ENCODE results near the gene MCF2L2. TPM values are rescaled to one million over a fixed set of nuclear protein-coding genes. Genes with fewer than 3 reads are reported as not detected.

MCF2L2 gene
- total and polyA plus RNA-seq, 2 of the 13 experiments (the other 11 are each of a cell fraction or from before 2014, with no cell fraction given), result not detected

- TF ChIP-seq SNAPC2 (CRISPR knock-in tag; IDR thresholded peaks at IDR 0.05) (no peak), PAWR (CRISPR knock-in tag; IDR thresholded peaks at IDR 0.05; ENCODE audit: borderline replicate concordance) (no peak), NCOA5 (CRISPR knock-in tag; IDR thresholded peaks at IDR 0.05) (no peak), ZNF775 (CRISPR knock-in tag; IDR thresholded peaks at IDR 0.05; ENCODE audit: borderline replicate concordance) (no peak), TAF1 (CRISPR knock-in tag; IDR thresholded peaks at IDR 0.05) (no peak), ZNF543 (CRISPR knock-in tag; IDR thresholded peaks at IDR 0.05) (no peak)
Observed at GRCh38 chr3:183317886-183318865, 110.2 kb downstream of the MCF2L2 start (continued).

- CTCF ChIA-PET (ENCODE audit: low intra/inter-chr PET ratio, low total read pairs), result no interaction called here
- no peak overlapping the region for H2AFZ ChIP-seq (ENCODE audit: low read length)
- H3K4me2 ChIP-seq (ENCODE audit: low read depth, low read length), result no peak overlapping the region
- no peaks in the 10 kb centered on the region for H3K79me2 ChIP-seq (ENCODE audit: insufficient read depth, low read length)
- 57% methylated on average over 8 of the region's 8 CpGs for WGBS (ENCODE audit: low lambda C conversion rate)
- H3K4me1 ChIP-seq (ENCODE audit: insufficient read depth, low read length), result no peaks in the 10 kb centered on the region
- intact Hi-C loops (cut with micrococcal nuclease; ENCODE audit: unreplicated experiment) (no loop called here), in situ Hi-C loops (cut with HindIII; ENCODE audit: extremely low pct_ligation_motif_present, low pct_unique_long_range_greater_than_20kb) (no loop called here)
- DNase-seq (ENCODE audit: low spot score), result no peak
- H4K20me1 ChIP-seq (ENCODE audit: insufficient read depth, low read length), result no peaks in the 10 kb centered on the region
- no peaks in the 10 kb centered on the region for H3K36me3 ChIP-seq (replicated peaks in 1 of 2; ENCODE audit: control insufficient read depth in 1 of 2, insufficient read depth in 2 of 2, low read length in 2 of 2)
- TF ChIP-seq ZFAT (CRISPR knock-in tag; conservative IDR thresholded peaks at IDR 0.05), result no peak
- TF ChIP-seq KDM5B (CRISPR knock-in tag; IDR thresholded peaks at IDR 0.05; ENCODE audit: borderline replicate concordance), result no peak
- TF ChIP-seq MIER3 (CRISPR knock-in tag; IDR thresholded peaks at IDR 0.05; ENCODE audit: borderline replicate concordance), result no peak
- TF ChIP-seq ZNF713 (CRISPR knock-in tag; IDR thresholded peaks at IDR 0.05), result no peak
- no peak for TF ChIP-seq ELF3 (CRISPR knock-in tag; IDR thresholded peaks at IDR 0.05)
- TF ChIP-seq ZNF143 (CRISPR knock-in tag; IDR thresholded peaks at IDR 0.05), result no peak
- no peak for TF ChIP-seq FOXC1 (CRISPR knock-in tag; IDR thresholded peaks at IDR 0.05; ENCODE audit: borderline replicate concordance)
- no peak for TF ChIP-seq THRA (CRISPR knock-in tag; IDR thresholded peaks at IDR 0.05; ENCODE audit: borderline replicate concordance)
- no peak for TF ChIP-seq SRSF9 (IDR thresholded peaks at IDR 0.05; ENCODE audit: borderline replicate concordance, insufficient read depth, low read depth, low read length, poor library complexity, severe bottlenecking)
- no peak for TF ChIP-seq NFYC (CRISPR knock-in tag; IDR thresholded peaks at IDR 0.05)
- no peak for TF ChIP-seq ZNF615 (CRISPR knock-in tag; IDR thresholded peaks at IDR 0.05; ENCODE audit: borderline replicate concordance)
- TF ChIP-seq NFE2 (CRISPR knock-in tag; IDR thresholded peaks at IDR 0.05), result no peak
- no peak for TF ChIP-seq ATRX (CRISPR knock-in tag; IDR thresholded peaks at IDR 0.05; ENCODE audit: borderline replicate concordance)
- no peak for FAIRE-seq
- no peak overlapping the region for H3K27ac ChIP-seq (ENCODE audit: extremely low read length, insufficient read depth, low read length)
- H3K27me3 ChIP-seq (ENCODE audit: control insufficient read depth in 1 of 2, insufficient read depth in 2 of 2, low read length in 2 of 2), result peaks cover 1 to 15% of the 10 kb centered on the region in 2 experiments; a peak in 2 of 5 replicates
- H3K4me3 ChIP-seq (replicated peaks in 1 of 3; ENCODE audit: insufficient read depth in 1 of 3, low read depth in 2 of 3, low read length in 3 of 3), result no peak overlapping the region
- H3K9me3 ChIP-seq (ENCODE audit: low read length), result no peaks in the 10 kb centered on the region
- no TSS peak for BruUV-seq (replicated peaks)
- no peak overlapping the region for H3K9ac ChIP-seq (ENCODE audit: insufficient read depth, low read depth, low read length)
- no peak for ATAC-seq
- POLR2A ChIA-PET, result no interaction called here
Observed at GRCh38 chr3:183317271-183317670, 111.1 kb downstream of the MCF2L2 start.

All from HepG2 (cell line).